NCI-H748 treated with DMSO at 0.1 percent for 48 hours (cell line): ENCODE data around the gene DDTL.

ENCODE experiments used
- DNase-seq: peaks from one replicate; lab custom pipeline; 2025; lab: John Stamatoyannopoulos, UW

Gene DDTL

DNA sequence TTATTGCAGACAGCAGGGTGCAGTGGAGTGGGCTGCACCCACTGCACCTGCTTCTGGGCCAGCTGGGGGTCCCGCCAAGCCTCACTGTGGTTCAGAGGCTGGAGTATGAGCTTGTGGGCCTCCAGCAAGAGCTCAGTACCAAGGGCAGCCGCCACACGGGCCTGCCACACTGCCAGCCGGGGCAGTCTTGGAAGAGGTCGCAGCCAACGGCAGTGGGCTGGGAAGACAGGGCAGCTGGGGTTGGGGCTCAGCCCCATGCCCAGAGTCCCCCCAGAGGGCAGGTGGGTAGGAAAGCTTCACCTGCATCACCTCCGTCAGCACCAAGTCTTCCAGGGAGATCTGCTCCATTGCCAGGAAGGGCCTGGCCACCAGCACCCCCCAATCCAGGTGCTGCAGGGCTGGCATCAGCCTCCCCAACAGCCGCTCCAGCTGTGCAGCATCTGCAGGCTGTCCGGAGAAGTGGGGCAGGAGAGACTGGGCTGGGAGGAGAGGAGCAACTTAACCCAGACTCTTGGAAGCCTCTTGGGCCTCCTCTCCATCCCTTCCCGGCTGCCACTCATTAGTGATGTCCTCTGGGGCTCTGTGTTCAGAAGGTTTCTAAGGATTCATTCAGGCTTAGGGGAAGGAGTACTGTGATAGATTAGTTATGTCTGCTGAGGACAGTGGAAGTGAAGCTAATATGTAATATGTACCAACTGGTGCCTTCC is 39.7 kb downstream of the DDTL start:
- no peak for DNase-seq

DNA sequence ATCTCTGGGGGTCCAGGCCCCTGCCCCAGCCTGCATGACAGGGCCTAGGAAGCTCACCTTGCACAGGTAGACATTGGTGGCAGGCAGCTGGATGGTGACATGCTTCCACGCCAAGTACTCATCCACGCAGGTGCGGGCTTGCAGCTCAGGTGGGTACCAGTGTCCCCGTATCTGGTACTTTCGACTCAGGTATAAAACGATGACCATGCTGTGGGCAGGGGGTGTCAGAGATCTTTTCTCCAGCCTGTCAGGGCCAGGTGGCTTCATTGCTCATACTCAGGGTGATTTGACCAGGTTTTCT is 40.2 kb downstream of the DDTL start:
- no peak for DNase-seq

DNA sequence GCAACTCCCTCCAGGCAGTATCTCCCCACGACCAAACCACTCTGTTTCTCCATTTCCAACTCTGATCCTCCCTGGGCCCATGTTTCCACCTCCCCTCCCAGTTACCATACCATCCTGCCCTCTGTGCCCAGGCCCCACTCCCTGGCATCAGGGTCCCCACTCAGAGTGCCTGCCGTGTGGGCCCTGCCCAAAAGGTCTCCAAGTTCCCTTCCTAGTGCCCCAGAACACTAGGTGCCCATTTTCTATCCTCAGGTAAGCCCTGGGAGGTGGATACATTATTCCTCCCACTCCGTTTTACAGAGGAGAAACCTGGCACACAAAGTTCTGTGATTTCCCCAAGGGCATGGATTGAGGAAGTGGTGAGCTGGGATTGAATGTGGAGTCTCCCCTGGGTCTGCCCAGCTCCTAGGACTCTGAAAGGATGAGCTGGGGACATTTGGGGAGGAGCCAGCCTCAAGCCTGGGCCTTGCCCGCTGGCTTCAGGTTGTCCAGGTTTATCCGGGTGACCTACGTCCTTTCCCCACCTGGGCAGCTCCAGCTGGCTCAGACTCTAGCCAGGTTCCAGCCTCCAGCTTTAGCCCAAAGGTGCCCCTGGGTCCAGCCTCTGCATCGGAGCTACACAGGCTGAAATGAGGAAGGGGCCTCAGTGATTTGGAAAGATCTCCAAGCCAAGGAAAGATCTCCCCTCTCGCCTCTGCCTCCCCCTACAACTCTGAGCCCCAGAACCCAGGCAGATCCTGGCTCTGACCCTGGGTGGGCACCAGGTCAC is 40.7 kb downstream of the DDTL start:
- DNase-seq: no peak

DNA sequence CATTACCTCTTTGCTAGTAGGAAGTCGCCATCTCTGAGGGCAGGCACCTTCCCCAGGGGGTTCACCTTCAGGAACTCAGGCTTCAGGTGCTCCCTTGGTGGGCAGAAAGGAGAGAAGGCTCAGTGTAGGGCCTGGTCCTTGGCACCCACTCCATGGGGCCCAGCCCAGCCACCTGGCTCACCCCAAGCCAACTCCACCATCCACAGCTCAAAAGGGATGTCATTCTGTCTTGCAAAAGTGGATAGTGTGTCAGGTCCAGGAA is 41.3 kb downstream of the DDTL start:
- DNase-seq: no peak

DNA sequence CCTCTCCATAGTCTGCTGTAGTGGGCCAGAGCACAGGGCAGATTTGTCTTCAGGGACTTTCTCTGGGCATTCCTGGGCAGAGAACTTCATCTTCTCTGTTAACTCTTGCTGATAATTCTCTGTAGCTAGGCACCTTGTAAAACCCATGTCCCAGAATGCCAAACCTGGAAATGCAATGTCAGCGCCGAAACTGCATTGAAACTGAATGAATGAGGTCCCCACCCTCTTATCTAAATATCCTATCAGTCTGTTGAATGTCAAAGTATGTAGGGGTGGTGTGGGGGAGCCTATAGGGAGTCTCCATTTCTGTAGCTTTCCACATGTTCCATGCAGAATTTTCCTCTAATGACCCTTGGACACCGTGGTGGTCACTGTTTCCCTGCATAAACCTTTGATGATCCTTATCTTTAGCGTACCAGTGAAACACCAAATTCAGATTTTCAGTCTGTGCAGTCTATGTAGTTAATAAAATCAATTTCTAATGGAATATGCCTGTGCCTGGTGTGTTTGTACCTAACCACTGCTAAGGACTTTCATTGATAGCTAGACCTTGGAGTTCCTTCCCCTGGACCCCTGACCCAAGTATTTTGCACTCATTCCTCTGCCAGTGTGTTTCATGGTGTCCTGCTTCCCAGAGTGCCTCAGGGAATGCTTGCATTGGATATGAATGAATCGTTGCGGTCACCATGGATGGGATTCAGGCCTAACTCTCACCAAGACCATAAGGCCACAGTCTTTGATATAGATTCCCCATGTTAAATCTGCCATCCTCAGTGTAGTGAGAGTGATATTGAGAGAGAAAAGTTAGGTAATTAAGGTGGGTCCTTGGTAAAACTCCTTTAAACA is 41.9 kb downstream of the DDTL start:
- DNase-seq: no peak

DNA sequence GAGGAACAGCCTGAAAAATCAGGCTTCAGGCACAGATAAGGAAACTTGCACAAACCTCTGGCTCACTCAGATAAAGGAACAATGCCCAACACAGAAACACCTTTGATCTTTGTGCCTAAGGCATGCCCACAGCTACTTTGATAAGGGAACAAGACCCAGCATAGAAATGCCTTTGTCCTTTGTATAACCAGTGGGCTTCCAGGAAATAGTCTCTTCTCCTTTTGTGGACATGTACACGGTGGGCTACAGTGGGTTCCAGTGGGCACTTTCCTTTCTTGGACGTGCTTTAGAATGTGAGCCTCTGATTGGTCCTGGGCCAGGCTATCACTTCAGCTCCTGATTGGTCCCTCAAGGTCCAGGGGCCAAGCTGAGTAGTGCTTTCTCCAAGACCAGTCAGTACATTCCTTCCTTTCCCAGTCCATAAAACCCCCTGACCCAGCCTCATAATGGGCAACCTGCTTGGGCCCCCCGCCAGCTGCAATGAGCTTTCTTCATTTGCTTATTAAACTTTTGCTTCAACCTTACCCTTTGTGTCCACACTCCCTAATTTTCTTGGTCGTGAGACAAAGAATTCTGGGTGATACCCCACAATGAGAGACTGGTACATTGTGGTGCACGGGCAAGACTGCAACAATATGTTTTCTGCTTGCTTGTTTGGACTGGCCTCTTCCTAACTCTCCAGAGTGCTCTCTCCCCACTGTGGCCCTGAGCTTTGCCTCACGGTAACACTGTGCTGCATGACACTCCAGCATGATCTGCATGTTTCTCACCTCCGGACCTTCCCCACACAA is 42.7 kb downstream of the DDTL start:
- DNase-seq: no peak

DNA sequence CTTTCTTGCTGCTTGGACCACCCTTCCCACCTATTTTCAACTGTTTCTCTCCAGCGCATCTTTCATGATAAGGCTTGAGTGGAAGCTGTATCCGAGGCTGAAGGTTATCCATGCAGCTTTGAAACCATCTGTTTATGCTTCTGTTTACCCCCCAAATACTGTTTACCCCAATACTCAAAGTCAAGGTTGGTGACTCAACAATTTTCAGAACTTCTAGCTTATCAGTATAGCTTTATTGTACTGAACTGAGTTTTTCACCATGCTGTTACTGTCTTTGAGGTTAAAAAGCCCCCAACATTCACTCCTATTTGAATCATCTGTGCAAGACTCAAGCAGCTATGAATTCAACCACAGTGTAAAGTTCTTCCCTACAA is 43.3 kb downstream of the DDTL start:
- DNase-seq: no peak

DNA sequence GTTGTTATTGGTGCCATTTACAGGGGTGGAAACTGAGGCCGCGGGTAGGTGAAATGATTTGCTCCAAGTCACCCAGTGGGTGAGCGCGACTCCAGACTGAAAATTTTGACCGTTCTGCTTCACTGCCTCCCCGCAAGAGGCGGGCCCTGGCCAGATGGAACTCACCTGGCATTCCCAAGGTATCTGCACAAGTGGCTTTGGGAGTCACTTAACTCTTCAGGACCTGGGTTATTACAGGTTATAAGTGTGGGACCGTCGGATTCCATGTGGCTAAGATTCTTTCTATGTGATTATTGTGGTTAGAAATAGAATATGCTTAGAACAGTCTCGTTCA is 45.0 kb downstream of the DDTL start:
- DNase-seq: peak; percentile 22

DNA sequence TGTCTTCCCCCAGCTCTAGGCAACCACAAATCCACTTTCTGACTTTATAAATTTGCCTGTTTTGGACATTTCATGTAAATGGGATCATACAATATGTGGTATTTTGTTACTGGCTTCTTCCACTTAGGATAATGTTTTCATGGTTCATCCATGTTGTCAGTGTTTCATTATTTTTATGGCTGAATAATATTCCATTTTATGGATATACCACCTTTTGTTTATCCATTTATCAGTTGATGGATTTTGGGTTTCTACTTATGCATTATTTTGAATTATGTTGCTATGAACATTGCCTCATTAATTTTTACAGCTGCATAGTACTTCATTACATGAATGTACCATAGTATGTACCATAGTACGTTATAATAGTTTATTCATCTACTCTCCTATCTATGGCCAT is 49.5 kb downstream of the DDTL start:
- DNase-seq: no peak

DNA sequence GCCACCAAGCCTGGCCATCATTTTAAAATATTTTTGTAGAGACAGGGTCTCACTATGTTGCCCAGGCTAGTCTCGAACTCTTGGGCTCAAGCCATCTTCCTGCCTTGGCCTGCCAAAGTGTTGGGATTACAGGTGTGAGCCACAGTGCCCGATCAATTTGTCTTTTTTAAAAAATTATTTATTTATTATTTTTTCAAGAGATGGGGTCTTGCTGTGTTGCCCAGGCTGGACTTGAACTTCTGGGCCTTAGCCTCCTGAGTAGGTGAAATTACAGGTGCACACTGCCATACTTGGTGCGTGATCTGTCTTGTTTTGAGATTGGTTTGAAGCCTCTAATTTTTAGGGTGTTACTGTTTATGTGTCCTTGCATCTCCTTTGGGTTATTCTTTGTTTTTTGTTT is 54.6 kb downstream of the DDTL start:
- no peak for DNase-seq
